ENCODE data around the gene EML4. TPM values are rescaled to one million over a fixed set of nuclear protein-coding genes. Genes with fewer than 3 reads are reported as not detected.

EML4 gene
- total RNA-seq, 1 donor from 2014 or later, result 117 TPM

DNA sequence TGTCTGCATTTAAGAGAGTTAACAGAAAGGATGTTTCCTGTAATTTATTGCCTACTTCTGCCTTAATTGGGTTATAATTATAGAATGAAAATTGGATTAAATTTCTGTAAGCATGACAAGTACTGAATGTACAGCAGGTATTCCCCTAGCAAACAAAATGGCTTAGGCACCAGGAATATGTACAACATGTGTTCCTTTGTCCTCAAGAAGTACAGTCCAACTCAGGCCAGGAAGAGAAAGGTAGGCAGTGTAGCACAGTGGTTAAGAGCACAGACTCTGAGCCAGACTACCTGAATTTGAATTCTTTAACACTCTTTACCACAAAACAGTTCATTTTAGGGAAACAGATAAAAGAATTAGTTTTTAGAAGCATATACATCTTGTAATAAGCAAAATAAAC lies 148.8 kb downstream of the EML4 start:
- no peaks in the 10 kb centered on the region for H3K4me1 Mint-ChIP-seq (ENCODE audit: unreplicated experiment)
- H3K36me3 Mint-ChIP-seq, result peaks cover 15% of the 10 kb centered on the region
- no peak overlapping the region for H3K4me3 Mint-ChIP-seq
- no peak overlapping the region for H3K27ac Mint-ChIP-seq
- no peaks in the 10 kb centered on the region for H3K27me3 Mint-ChIP-seq
- TF ChIP-seq, protein P1, sequence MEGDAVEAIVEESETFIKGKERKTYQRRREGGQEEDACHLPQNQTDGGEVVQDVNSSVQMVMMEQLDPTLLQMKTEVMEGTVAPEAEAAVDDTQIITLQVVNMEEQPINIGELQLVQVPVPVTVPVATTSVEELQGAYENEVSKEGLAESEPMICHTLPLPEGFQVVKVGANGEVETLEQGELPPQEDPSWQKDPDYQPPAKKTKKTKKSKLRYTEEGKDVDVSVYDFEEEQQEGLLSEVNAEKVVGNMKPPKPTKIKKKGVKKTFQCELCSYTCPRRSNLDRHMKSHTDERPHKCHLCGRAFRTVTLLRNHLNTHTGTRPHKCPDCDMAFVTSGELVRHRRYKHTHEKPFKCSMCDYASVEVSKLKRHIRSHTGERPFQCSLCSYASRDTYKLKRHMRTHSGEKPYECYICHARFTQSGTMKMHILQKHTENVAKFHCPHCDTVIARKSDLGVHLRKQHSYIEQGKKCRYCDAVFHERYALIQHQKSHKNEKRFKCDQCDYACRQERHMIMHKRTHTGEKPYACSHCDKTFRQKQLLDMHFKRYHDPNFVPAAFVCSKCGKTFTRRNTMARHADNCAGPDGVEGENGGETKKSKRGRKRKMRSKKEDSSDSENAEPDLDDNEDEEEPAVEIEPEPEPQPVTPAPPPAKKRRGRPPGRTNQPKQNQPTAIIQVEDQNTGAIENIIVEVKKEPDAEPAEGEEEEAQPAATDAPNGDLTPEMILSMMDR (conservative IDR thresholded peaks at IDR 0.05), result no peak
- no peak for DNase-seq (ENCODE audit: extremely low spot score, unreplicated experiment)
- H3K9me3 Mint-ChIP-seq, result no peaks in the 10 kb centered on the region

DNA sequence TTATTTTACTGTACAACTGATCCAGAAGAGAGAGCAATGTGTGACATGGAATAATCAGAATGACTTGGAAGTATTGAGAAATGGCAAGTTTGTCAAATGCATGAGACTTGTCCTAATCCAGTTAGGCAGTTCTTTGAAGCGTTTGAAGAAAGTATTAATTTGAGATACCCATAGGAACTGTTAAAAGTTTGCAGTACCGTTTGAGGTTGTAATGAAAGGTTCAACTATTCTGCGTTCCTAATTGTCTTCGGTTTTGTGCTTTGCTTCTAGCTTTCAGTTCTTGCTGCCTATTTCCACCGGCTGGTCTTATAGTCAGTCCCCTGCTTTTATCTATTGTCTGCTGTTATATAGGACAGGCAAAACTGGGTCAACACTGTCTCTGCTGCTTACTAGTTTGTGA lies 150.1 kb downstream of the EML4 start:
- H3K27ac Mint-ChIP-seq, result no peak overlapping the region
- no peaks in the 10 kb centered on the region for H3K9me3 Mint-ChIP-seq
- TF ChIP-seq, protein P1 (conservative IDR thresholded peaks at IDR 0.05), result no peak
- no peak for DNase-seq (ENCODE audit: extremely low spot score, unreplicated experiment)
- H3K4me3 Mint-ChIP-seq, result no peak overlapping the region
- no peaks in the 10 kb centered on the region for H3K4me1 Mint-ChIP-seq (ENCODE audit: unreplicated experiment)
- peaks cover 15% of the 10 kb centered on the region for H3K36me3 Mint-ChIP-seq
- H3K27me3 Mint-ChIP-seq, result no peaks in the 10 kb centered on the region

DNA sequence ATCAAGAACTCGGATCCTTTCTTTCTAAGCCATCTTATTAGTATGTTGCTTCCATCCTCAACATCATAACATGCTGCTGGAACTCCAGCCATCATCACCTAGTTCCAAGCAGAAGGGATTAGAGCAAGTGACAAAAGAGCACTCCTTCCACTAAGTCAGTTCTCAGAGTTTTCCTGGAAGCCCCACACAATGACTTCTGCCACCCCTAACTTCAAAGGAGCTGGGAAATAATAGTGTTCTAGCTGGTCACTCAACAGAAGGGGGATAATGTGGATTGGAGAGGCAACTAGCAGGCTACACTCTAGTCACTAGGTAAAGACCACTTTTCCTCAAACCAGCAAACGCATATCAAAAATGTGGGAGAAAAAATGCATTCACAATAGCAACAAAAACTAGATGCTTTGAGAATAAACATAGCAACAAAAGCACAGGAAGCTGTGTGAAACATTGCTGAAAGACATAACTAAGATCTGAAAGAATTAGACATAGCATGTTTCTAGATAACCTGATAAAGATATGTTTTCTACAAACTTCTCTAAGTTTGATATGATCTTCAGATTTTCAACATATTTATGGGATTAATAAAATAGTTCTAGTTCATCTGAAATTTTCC lies 152.4 kb downstream of the EML4 start:
- Mint-ChIP-seq H3K4me3 (no peak overlapping the region), H3K27ac (no peak overlapping the region), H3K36me3 (peaks cover 15% of the 10 kb centered on the region), H3K4me1 (ENCODE audit: unreplicated experiment) (no peaks in the 10 kb centered on the region), H3K27me3 (no peaks in the 10 kb centered on the region), H3K9me3 (no peaks in the 10 kb centered on the region)
- DNase-seq (ENCODE audit: extremely low spot score, unreplicated experiment), result no peak
- TF ChIP-seq, protein P1 (conservative IDR thresholded peaks at IDR 0.05), result no peak

DNA sequence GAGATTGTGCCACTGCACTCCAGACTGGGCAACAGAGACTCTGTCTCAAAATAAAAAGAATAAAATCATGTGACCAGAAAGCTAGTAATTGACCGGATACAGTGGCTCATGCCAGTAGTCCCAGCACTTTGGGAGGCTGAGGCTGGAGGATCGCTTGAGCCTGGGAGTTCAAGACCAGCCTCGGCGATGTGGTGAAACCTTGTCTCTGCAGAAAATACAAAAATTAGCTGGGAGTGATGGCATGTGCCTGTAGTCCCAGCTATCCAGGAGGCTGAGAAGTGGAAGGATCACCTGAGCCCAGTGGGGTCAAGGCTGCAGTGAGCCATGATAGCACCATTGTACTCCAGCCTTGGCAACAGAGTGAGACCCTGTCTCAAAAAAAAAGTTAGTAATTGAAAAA lies 155.1 kb downstream of the EML4 start:
- Mint-ChIP-seq H3K27ac (no peak overlapping the region), H3K4me3 (no peak overlapping the region), H3K36me3 (peaks cover 8% of the 10 kb centered on the region), H3K9me3 (no peaks in the 10 kb centered on the region), H3K27me3 (no peaks in the 10 kb centered on the region), H3K4me1 (ENCODE audit: unreplicated experiment) (no peaks in the 10 kb centered on the region)
- TF ChIP-seq, protein P1 (conservative IDR thresholded peaks at IDR 0.05), result no peak
- no peak for DNase-seq (ENCODE audit: extremely low spot score, unreplicated experiment)

DNA sequence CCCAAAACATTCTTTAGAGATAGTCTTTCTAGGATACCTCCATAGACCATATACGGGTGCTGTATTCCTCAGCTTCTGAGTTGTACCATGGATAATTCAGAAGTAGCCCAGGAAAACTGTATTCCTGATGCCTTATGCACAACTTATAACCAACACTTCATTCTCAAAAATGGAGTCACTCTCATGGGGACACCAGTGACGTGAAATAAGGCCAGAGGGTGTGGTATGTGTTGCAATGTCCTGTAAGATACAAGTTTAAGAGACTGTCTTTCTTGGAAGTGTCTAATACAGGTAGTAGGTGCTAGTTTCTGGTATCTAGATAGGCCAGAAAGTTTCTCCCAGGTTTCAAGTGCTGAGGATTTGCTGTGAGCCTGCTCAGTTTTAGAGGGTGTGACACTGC lies 155.8 kb downstream of the EML4 start:
- Mint-ChIP-seq H3K27me3 (no peaks in the 10 kb centered on the region), H3K36me3 (peaks cover 8% of the 10 kb centered on the region), H3K4me3 (no peak overlapping the region), H3K9me3 (no peaks in the 10 kb centered on the region), H3K27ac (no peak overlapping the region), H3K4me1 (ENCODE audit: unreplicated experiment) (no peaks in the 10 kb centered on the region)
- no peak for DNase-seq (ENCODE audit: extremely low spot score, unreplicated experiment)
- TF ChIP-seq, protein P1 (conservative IDR thresholded peaks at IDR 0.05), result no peak

DNA sequence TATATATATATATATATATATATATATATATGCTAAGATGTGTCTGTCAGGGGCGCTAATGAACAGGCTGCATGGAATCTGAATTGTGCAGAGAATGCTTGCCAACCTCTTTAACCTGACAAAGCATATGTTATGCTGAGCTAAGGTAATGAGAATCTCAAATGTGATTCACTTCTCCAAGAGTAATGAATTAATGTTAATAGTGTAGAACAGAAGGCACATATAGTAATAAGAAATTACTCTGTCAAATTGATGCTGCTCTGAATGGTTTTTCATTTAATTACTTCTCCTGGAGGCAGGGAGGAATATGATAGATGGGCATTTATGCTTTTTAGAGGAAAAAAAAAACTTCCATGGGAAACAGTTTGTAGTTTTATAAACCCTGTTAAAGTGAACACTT lies 156.5 kb downstream of the EML4 start:
- no peak overlapping the region for H3K4me3 Mint-ChIP-seq
- H3K27me3 Mint-ChIP-seq, result no peaks in the 10 kb centered on the region
- no peaks in the 10 kb centered on the region for H3K9me3 Mint-ChIP-seq
- H3K36me3 Mint-ChIP-seq, result peaks cover 6% of the 10 kb centered on the region
- no peaks in the 10 kb centered on the region for H3K4me1 Mint-ChIP-seq (ENCODE audit: unreplicated experiment)
- no peak overlapping the region for H3K27ac Mint-ChIP-seq
- DNase-seq (ENCODE audit: extremely low spot score, unreplicated experiment), result no peak
- TF ChIP-seq, protein P1 (conservative IDR thresholded peaks at IDR 0.05), result no peak

Measured in type B pancreatic cell (in vitro differentiated cells).